ENCODE results near the gene SDK2.
A peak's percentile ranks its signal among the peaks of the same experiment; 100 is the strongest.
"Not testable (repeated sequence)": the region's sequence is repeated elsewhere in the genome, so short reads cannot be mapped to it uniquely, and the experiment has no call there.

The SDK2 gene

DNA sequence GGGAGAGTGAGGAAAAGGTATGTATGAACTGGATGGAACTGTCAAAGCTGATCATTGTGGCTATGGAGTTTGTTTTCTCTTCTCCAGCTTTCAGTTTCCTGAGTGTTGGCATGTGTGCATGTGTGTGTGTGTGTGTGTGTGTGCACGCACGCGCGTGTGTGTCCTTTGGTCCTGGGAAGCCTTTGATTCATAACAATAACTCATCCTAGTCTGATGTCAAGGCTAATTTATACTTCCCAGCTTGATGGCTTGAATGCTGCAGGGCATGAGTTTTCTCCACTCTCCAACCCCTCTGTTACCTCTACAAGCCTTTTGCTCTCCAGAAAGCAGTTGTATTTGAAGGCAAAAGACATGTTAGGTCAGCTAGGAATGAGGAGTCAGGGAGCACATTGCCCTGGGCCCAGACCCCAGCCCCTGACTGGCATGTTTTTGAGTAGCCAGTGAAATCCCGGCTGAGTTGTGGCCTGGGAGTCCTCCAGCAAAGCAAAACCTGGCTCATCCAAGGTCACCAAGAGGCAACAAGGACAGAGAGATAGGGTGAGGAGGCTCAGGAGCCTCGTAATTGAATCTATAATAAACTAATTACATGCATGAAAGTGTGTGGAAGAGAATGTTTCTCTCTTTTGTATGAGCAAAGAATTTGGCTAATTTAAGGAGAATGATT lies 323.5 kb downstream of the SDK2 start:
- DNase-seq (ENCODE audit: low spot score), result no peak

DNA sequence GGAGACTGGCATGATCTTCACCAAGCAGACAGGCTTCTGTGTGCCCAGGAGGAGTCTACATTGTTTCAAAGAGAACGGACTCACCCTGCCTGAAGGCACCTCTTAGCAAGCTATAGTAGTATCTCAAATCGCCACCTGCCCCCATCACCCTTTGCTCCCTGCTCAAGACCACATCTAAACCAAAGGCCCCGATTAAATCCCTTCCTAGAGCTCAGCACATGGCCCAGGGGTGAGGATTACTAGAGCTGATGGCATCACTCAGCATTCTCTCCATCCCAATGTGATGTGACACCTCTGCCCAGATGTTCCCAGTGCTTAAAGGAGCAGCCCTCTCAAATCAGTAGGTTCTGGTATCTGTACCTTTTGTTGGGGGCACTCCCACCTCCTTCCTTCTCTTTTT lies 324.5 kb downstream of the SDK2 start:
- DNase-seq (ENCODE audit: low spot score), result no peak

GRCh38 chr17:73318836-73319235 lies 325.4 kb downstream of the SDK2 start:
- no peak for DNase-seq (ENCODE audit: low spot score)

DNA sequence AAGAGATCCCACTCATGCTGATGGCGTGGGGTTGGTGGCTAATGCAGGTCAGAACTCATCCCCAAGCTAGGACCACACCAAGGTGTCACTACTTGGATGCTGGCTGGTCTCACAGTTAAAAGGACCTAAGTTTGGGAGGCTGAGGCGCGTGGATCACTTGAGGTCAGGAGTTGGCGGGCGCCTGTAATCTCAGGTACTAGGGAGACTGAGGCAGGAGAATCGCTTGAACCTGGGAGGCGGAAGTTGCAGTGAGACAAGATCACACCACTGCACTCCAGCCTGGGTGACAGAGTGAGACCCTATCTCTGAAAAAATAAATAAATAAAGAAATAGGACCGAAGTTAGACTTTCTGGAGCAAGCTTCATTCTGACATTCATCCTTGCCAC lies 325.8 kb downstream of the SDK2 start:
- no peak for DNase-seq (ENCODE audit: low spot score)

GRCh38 chr17:73317513-73318426 lies 326.5 kb downstream of the SDK2 start:
- DNase-seq (ENCODE audit: low spot score), result no peak

DNA sequence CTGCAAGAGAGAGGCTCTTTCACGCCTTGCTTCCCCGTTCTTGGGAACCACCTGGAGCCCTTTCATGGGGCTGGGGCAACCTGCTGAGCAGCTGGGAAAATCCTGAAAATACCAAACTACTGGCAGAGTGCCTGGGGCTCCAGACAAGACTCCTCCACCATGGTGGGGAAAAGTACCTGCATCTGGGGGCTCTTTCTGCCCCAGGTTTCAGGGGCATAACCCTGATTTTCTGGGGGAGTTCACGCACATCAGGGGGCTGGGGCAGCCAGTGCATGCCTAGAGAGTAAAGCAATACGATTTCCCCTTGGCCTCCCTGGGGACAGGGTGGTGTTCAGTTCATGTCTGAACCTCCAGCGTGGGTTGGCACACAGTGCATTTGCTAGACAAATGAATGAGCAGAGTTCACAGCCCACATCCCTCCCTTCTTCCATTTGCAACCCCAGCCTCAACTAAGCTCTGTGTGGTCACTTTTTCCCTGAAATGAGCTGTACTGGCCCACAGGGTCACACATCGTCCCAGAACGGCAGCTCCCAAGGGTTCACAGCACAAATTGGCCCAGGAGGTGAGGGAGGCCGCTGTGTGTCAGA lies 327.2 kb downstream of the SDK2 start:
- no peak for DNase-seq (ENCODE audit: low spot score)

DNA sequence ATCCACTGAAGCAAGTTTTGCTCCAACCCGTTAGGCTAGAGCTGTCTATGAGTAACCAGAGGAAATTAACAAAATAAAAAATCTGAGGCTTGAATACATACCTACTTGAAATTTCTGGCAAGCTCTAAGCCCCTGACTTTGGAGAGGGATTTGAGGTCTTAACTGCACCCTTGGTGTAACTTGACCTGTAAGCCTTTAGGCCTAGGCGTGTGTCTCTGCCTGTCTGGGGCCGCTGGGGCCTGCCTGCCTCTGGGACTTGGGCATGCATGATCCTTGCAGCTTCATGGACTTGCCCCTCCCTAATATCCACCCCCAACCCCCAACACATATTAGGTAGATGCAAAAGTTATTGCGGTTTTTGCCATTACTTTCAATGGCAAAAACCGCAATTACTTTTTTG lies 328.8 kb downstream of the SDK2 start:
- no peak for DNase-seq (ENCODE audit: low spot score)

GRCh38 chr17:73313526-73314127 lies 330.6 kb downstream of the SDK2 start:
- DNase-seq (ENCODE audit: low spot score), result no peak

GRCh38 chr17:73312887-73313286 lies 331.4 kb downstream of the SDK2 start:
- not testable (repeated sequence) for DNase-seq (ENCODE audit: low spot score)

DNA sequence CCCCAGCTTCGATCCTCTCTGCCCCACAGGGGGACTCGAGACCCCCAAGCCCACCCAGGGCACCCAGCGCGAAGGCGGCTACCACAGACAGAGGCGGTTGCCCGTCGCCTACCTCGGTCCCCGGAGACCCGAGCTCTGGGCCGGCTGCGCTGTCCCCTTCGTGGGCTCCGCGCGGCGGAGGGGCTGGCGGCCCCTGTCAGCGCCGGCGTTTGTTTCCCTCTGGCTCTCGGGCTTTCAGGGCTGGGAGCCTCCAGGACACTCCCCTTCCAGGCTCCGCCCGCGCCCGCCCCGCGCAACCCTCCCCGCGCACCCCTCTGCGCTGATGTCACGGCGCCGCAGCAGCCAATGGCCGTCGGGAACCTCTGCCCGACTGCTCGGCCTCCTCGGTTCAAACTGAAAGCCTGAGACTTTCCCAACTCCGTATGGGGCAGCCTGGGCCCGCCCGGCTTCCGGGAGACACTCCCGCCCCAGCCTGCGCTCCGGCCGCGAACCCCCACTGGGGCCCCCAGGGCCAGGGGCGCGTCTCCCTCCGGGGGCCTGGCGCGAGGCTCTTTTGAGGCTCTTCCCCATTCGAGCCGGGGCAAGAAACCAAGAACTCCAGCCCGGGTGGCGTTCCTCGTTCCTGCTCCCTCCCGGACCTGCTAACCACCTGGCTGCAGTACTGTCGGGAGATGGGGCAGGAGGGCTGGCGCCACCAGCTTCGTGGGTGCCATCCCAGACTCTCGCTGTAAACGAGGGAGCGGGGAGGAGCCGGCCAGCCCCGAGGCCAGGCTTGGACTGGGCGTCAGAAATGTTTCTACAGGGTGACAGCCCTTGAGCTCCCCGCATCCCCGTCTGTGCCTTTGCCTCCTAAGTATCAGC lies 332.2 kb downstream of the SDK2 start, which contains the start of gene CDC42EP4:
TSS of gene CDC42EP4 (minus strand) at position 221 of the 861 bp plus-strand sequence. CDS start 25,501 bp downstream, outside the sequence.
- DNase-seq (ENCODE audit: low spot score), result peak; percentile 94

DNA sequence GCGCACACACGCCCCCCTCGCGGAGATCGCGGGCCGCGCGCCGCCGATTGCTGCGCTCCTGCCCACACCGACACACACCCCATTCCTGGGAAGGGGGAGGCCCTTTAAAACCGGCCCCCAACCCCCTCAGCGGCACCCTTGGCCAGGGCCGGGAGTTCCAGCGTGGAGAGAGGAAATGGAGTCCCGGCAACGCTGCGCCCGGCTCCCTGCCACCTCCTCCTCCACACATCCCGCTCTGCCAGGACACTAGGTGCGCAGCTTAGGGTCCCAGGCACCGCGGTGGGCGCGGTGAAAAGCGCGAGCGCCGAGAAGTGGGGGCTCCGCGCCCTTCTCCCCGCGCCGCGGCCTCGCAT lies 332.8 kb downstream of the SDK2 start:
- DNase-seq (ENCODE audit: low spot score), result no peak

DNA sequence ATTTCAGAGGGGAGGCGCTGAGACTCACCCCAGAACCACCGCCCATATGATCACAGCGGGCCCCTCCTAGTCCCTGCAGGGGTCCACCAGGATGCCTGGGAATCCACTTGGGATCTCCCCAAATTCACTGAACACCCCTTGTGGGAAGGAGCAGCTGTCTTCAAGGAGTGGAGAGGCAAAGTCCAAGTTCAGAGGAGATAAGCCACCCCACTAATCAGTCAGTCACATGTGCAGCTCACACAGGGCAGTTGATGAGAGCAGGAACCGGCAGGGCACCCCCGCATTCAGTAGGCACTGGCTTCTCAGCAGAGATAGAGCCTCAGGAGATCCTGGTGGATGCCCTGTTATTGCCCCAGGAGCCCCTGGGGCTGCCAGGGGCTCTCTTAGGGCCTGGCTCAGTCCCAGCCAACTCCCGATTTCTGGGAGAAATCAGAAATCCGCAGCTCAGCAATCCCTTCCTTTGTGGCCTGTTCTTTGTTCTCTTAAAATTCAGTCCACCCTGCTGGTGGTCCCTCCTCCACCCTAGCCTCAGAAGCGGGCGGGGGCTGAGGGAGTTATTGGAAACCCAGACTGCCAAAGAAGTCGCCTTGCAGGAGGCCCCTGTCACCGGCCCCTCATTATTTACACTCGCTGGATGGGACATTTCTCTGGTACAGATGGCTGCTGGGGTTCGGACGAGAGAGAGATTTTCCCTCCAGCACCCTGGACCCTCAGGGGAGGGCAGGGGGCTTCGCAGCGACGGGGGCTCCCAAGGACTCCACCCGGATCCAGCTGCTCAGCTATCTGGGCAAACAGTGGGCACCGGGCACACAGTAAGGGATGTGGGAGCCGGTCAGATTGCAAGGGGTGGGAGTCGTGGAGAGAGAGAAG lies 334.3 kb downstream of the SDK2 start:
- no peak for DNase-seq (ENCODE audit: low spot score)

DNA sequence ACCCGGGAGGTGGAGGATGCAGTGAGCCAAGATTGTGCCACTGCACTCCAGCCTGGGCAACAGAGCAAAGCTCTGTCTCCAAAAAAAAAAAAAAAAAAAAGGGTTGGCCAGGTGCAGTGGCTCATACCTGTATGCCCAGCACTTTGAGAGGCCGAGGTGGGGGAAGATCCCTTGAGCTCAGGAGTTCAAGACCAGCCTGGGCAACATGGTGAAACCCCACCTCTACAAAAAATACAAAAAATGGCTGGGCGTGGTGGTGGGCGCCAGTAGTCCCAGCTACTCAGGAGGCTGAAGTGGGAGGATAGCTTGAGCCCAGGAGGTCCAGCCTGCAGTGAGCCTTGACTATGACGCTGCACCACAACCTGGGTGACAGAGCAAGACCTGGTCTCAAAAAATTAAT lies 335.3 kb downstream of the SDK2 start:
- not testable (repeated sequence) for DNase-seq (ENCODE audit: low spot score)

DNA sequence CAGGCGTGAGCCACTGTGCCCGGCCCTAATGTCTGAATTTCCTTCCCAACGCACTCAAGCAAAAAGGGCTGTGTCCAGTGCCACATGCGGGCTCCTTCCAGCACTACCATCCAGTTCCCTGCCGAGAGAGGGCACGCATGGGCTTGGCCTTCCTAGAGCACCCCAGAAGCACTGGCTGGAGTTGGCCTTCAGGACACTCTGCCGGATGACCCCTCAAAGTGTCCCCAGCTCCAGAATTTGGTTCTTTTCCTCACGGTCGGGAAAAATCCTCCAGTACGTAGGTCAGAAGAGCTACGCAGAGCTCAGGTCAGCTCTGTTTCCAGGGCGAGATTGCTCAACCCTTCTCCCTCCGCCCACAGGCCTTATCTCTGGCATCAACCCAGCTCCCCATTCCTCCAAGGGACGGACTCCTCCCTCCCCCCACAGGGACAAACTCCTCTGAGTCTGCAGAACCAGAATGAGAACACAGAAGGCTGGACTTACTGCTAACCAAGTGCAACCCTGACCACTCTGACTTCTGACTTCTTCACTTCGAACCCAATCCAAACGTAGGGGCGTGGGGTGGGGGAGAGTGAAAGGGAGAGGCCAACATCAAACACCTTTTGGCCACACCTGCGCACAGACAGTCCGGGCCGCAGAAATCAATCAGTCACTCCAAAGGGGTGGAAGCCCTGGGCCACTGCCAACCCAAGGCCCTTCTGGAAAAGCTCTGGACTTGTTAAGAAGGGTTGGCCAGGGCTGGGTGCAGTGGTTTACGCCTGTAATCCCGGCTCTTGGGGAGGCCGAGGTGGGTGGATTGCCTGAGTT lies 336.0 kb downstream of the SDK2 start:
- DNase-seq (ENCODE audit: low spot score), result peak; percentile 90

DNA sequence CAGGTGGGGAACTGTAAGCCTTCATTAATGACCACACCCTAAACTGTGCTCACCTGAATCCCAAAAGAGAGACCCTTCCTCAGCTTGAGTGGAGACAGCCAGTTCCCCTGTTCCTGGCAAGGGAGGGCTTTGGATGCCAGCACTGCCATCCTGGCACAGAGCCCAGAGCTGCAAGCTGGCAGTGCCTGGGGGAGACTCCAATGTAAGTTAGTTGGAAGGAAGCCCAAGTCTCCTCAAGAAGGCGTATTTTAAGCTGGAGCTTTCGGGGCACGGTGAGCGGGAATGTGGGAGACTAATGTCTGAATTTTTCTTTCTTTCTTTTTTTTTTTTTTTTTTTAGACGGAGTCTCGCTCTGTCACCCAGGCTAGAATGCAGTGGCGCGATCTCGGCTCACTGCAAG lies 337.1 kb downstream of the SDK2 start:
- no peak for DNase-seq (ENCODE audit: low spot score)

DNA sequence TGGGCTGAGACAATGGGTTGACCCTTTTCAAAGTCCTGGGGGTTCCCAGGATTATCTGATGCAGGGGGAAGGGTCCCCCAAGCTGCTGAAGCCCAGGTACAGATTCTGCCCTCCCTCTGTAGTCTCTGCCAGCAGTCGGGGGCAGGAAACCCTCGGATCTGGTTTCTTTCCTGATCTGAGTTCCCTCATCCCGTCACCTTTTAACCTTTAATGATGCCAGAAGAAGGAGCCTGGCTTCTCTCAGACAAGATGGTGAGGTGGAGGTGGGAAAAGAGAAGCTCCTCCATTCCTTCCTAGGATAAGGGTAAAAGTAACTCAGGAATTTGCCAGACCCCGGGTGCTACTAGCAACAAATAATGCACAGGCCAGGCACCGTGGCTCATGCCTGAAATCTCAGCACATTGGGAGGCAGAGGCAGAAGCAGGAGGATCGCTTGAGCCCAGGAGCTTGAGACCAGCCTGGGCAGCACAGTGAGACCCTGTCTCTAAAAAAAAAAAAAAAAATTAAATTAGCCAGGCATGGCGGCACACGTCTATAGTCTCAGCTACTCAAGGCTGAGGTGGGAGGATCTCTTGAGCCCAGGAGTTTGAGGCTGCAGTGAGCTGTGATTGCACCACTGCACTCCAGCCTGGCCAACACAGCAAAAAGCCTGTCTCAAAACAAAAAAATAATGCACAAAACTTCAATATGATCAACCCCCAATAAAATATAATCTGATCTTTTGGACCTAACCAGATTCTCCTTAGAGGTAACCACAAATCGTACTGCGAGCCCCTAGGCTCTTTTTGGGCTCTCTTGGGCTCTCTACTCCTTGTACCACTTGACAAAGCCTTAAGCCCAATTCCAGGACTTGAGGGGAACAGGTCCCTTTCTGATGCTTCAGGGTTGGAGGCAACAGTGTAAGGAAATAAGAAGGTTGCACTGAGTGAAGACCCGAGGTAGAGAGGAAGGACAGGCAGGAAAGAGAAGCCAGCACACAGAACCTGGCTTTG lies 338.1 kb downstream of the SDK2 start:
- DNase-seq (ENCODE audit: low spot score), result no peak

- peak; percentile 78 for DNase-seq (ENCODE audit: low spot score)
Measured at GRCh38 chr17:73304971-73305812, 339.1 kb downstream of the SDK2 start.

- no peak for DNase-seq (ENCODE audit: low spot score)
Measured at GRCh38 chr17:73304438-73304837, 339.8 kb downstream of the SDK2 start.

Measured in hepatic stellate cell (primary cell).